ENCODE data around the gene IL26. TPM values are rescaled to one million over a fixed set of nuclear protein-coding genes. Genes with fewer than 3 reads are reported as not detected.

The IL26 gene
- total and polyA plus RNA-seq, 2 donors (not counting 3 experiments of a cell fraction or from before 2014, with no cell fraction given) = not detected

DNA sequence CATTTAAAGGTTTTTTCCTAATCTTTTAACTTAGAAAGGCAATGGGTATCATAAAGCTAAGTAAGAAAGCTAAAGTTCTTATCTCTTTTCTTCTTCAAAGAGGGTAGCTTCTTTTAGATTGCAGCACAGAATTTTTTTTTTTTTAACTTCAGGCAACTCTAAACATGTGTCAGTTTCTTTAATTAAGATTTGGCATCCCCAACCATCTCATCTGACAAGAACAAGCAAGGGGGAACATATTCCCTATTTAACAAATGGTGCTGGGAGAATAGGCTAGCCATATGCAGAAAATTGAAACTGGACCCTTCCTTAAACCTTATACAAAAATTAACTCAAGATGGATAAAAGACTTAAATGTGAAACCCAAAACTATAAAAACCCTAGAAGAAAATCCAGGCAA is 51.8 kb downstream of the IL26 start:
- no peak overlapping the region for H3K4me3 ChIP-seq (replicated peaks in 1 of 3; ENCODE audit: insufficient read depth in 1 of 3, low read depth in 1 of 3, low read length in 3 of 3)
- no peak overlapping the region for H3K4me2 ChIP-seq (ENCODE audit: insufficient read depth, low read length)
- H3K79me2 ChIP-seq (ENCODE audit: control insufficient read depth, insufficient read depth, low read length) = no peaks in the 10 kb centered on the region
- H3K9me3 ChIP-seq (replicated peaks; ENCODE audit: control insufficient read depth, insufficient read depth, low read length) = no peaks in the 10 kb centered on the region
- intact Hi-C loops (cut with micrococcal nuclease) (no loop called here), dilution Hi-C loops (cut with MboI; ENCODE audit: extremely low pct_ligation_motif_present, low sequenced_read_pairs) (no loop called here)
- BruUV-seq (replicated peaks) = no TSS peak
- H3K9ac ChIP-seq (replicated peaks; ENCODE audit: extremely low read depth, insufficient read depth, low read length) = no peak overlapping the region
- H3K9me1 ChIP-seq (replicated peaks; ENCODE audit: control insufficient read depth, extremely low read depth, insufficient read depth, low read length) = no peaks in the 10 kb centered on the region
- H4K20me1 ChIP-seq (replicated peaks; ENCODE audit: control insufficient read depth, extremely low read depth, insufficient read depth, low read length) = no peaks in the 10 kb centered on the region
- DNase-seq (ENCODE audit: low read depth, low spot score) (no peak), FAIRE-seq (no peak)
- CTCF ChIA-PET = no interaction called here
- no peaks in the 10 kb centered on the region for H3K4me1 ChIP-seq (ENCODE audit: control insufficient read depth, extremely low read depth, insufficient read depth, low read length)
- no peak for TF ChIP-seq POLR2AphosphoS5 (IDR thresholded peaks at IDR 0.05; ENCODE audit: insufficient read depth, low read depth, low read length)
- TF ChIP-seq, protein P1, sequence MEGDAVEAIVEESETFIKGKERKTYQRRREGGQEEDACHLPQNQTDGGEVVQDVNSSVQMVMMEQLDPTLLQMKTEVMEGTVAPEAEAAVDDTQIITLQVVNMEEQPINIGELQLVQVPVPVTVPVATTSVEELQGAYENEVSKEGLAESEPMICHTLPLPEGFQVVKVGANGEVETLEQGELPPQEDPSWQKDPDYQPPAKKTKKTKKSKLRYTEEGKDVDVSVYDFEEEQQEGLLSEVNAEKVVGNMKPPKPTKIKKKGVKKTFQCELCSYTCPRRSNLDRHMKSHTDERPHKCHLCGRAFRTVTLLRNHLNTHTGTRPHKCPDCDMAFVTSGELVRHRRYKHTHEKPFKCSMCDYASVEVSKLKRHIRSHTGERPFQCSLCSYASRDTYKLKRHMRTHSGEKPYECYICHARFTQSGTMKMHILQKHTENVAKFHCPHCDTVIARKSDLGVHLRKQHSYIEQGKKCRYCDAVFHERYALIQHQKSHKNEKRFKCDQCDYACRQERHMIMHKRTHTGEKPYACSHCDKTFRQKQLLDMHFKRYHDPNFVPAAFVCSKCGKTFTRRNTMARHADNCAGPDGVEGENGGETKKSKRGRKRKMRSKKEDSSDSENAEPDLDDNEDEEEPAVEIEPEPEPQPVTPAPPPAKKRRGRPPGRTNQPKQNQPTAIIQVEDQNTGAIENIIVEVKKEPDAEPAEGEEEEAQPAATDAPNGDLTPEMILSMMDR (IDR thresholded peaks at IDR 0.05; ENCODE audit: extremely low read depth in 1 of 2, insufficient read depth in 1 of 2, low read depth in 1 of 2, low read length in 2 of 2) = no peak
- H2AFZ ChIP-seq (ENCODE audit: low read depth, low read length) = no peak overlapping the region
- no peaks in the 10 kb centered on the region for H3K36me3 ChIP-seq (ENCODE audit: control insufficient read depth in 2 of 2, extremely low read depth in 1 of 2, insufficient read depth in 2 of 2, low read length in 2 of 2)
- POLR2A ChIA-PET = no interaction called here
- no peaks in the 10 kb centered on the region for H3K27me3 ChIP-seq (ENCODE audit: control insufficient read depth in 2 of 2, insufficient read depth in 2 of 2, low read length in 2 of 2)
- H3K27ac ChIP-seq (ENCODE audit: insufficient read depth, low read depth, low read length) = no peak overlapping the region

DNA sequence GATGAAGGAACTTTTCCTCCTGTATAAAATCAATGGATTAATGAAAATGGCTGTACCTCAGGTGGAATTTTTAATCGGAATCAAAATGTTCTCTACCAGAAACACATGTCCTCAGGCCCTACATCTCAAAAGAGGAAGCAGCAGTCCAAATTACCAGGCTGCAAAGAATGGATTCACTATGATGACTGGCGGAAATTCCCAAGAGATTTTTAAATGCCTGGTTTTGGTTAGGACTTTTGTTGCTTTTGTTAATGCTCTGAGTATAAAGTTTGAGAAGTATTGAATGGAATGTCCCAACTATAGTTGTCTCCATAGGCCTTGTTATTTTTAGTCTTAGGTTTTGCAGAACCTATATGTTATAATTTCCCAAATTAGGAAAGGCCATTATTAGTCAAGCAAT is 54.9 kb downstream of the IL26 start:
- TF ChIP-seq MYC (IDR thresholded peaks at IDR 0.05; ENCODE audit: low read depth, low read length) (no peak), EZH2 (IDR thresholded peaks at IDR 0.05; ENCODE audit: borderline replicate concordance, low read depth, low read length, severe bottlenecking) (no peak), FOS (IDR thresholded peaks at IDR 0.05; ENCODE audit: borderline replicate concordance, insufficient read depth, low read length) (no peak), GATA2 (IDR thresholded peaks at IDR 0.05; ENCODE audit: insufficient read depth, insufficient read length, low read depth, low read length) (no peak)
- TF ChIP-seq, protein P2, sequence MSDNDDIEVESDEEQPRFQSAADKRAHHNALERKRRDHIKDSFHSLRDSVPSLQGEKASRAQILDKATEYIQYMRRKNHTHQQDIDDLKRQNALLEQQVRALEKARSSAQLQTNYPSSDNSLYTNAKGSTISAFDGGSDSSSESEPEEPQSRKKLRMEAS (IDR thresholded peaks at IDR 0.05; ENCODE audit: insufficient read depth, insufficient read length) = no peak
- dilution Hi-C loops (cut with MboI; ENCODE audit: extremely low pct_ligation_motif_present, low sequenced_read_pairs) = no loop called here
- DNase-seq (ENCODE audit: low read depth, low spot score) (no peak), FAIRE-seq (no peak)
- Histone ChIP-seq H3K4me2 (ENCODE audit: insufficient read depth, low read length) (no peak overlapping the region), H3K36me3 (ENCODE audit: control insufficient read depth in 2 of 2, extremely low read depth in 1 of 2, insufficient read depth in 2 of 2, low read length in 2 of 2) (no peaks in the 10 kb centered on the region), H4K20me1 (replicated peaks; ENCODE audit: control insufficient read depth, extremely low read depth, insufficient read depth, low read length) (no peaks in the 10 kb centered on the region), H3K27ac (ENCODE audit: insufficient read depth, low read depth, low read length) (no peak overlapping the region), H3K9me1 (replicated peaks; ENCODE audit: control insufficient read depth, extremely low read depth, insufficient read depth, low read length) (no peaks in the 10 kb centered on the region), H3K27me3 (ENCODE audit: control insufficient read depth in 2 of 2, insufficient read depth in 2 of 2, low read length in 2 of 2) (no peaks in the 10 kb centered on the region), H3K4me1 (ENCODE audit: control insufficient read depth, extremely low read depth, insufficient read depth, low read length) (no peaks in the 10 kb centered on the region), H3K9me3 (replicated peaks; ENCODE audit: control insufficient read depth, insufficient read depth, low read length) (no peaks in the 10 kb centered on the region), H3K79me2 (ENCODE audit: control insufficient read depth, insufficient read depth, low read length) (no peaks in the 10 kb centered on the region), H2AFZ (ENCODE audit: low read depth, low read length) (no peak overlapping the region), H3K9ac (replicated peaks; ENCODE audit: extremely low read depth, insufficient read depth, low read length) (no peak overlapping the region), H3K4me3 (replicated peaks in 1 of 3; ENCODE audit: insufficient read depth in 1 of 3, low read depth in 1 of 3, low read length in 3 of 3) (no peak overlapping the region)
- intact Hi-C loops (cut with micrococcal nuclease) = no loop called here
- ChIA-PET CTCF (no interaction called here), POLR2A (no interaction called here)
- no TSS peak for BruUV-seq (replicated peaks)
